CD14-positive monocyte (primary cell): ENCODE measurements around the gene SRPK1. TPM values are rescaled to one million over a fixed set of nuclear protein-coding genes. Genes with fewer than 3 reads are reported as not detected.

Experiments used
- DNase-seq, 3 donors: peaks; one replicate each; pipeline ENCODE4 v3.0.0-alpha.2; 2011 to 2022
- H2AFZ ChIP-seq: 2 replicates; pipeline ENCODE4 v1.6.0; 2012; ENCODE audit warnings: mild to moderate bottlenecking, low read depth, low read length, inconsistent platforms; ENCODE audit not compliant: insufficient read depth, poor library complexity, severe bottlenecking
- H3K27ac ChIP-seq, 2 donors: 1 replicate in 1 of 2; 2 replicates in 1 of 2; pipeline ENCODE4 v1.5.1; 2012 to 2013; ENCODE audit warnings: low read length in 2 of 2, control low read depth in 1 of 2, inconsistent platforms in 1 of 2, low read depth in 1 of 2, mild to moderate bottlenecking in 1 of 2
- H3K27me3 ChIP-seq, 2 donors: one replicate each; pipeline versions ENCODE4 v1.6.0 to v1.6.1; 2011 to 2013; ENCODE audit warnings: low read length in 2 of 2; ENCODE audit not compliant: control insufficient read depth in 2 of 2, insufficient read depth in 2 of 2
- H3K36me3 ChIP-seq, 2 donors: replicated peaks in 1 of 2; 1 replicate in 1 of 2; 2 replicates in 1 of 2; pipeline versions ENCODE4 v1.5.1 to v1.6.1; 2012 to 2013; ENCODE audit warnings: low read length in 2 of 2, control low read depth in 1 of 2, inconsistent platforms in 1 of 2, mild to moderate bottlenecking in 1 of 2; ENCODE audit not compliant: insufficient read depth in 2 of 2, control insufficient read depth in 1 of 2
- H3K4me1 ChIP-seq, 2 donors: 1 replicate in 1 of 2; 2 replicates in 1 of 2; pipeline versions ENCODE4 v1.5.1 to v1.6.1; 2012 to 2013; ENCODE audit warnings: low read length in 2 of 2, control low read depth in 1 of 2, inconsistent platforms in 1 of 2, mild to moderate bottlenecking in 1 of 2, moderate library complexity in 1 of 2; ENCODE audit not compliant: insufficient read depth in 2 of 2, control insufficient read depth in 1 of 2
- H3K4me2 ChIP-seq: replicated peaks from 2 replicates; pipeline ENCODE3; 2012; ENCODE audit warnings: low read length, moderate library complexity, mild to moderate bottlenecking; ENCODE audit not compliant: poor library complexity, severe bottlenecking; ENCODE audit errors: extremely low read depth
- H3K4me3 ChIP-seq, 3 experiments: fragments of 200-600 bp in 1 of 3; sonication (generic) in 1 of 3; replicated peaks in 1 of 3; 1 replicate in 2 of 3; 2 replicates in 1 of 3; pipeline ENCODE4 v1.5.1; 2011 to 2013; ENCODE audit warnings: low read length in 3 of 3, mild to moderate bottlenecking in 3 of 3, control low read depth in 2 of 3, low read depth in 2 of 3, inconsistent platforms in 1 of 3, moderate library complexity in 1 of 3
- H3K79me2 ChIP-seq: 2 replicates; pipeline ENCODE4 v1.6.0; 2012; ENCODE audit warnings: mild to moderate bottlenecking, control low read depth, inconsistent platforms, low read length, moderate library complexity; ENCODE audit not compliant: insufficient read depth
- H3K9ac ChIP-seq: 2 replicates; pipeline ENCODE4 v1.6.0; 2017; ENCODE audit warnings: low read length, mild to moderate bottlenecking; ENCODE audit not compliant: insufficient read depth, poor library complexity, severe bottlenecking
- H3K9me3 ChIP-seq, 2 donors: replicated peaks in 1 of 2; 1 replicate in 1 of 2; 2 replicates in 1 of 2; pipeline versions ENCODE4 v1.5.1 to v1.6.1; 2012 to 2013; ENCODE audit warnings: low read length in 2 of 2, control low read depth in 1 of 2; ENCODE audit not compliant: control insufficient read depth in 1 of 2, insufficient read depth in 1 of 2
- H4K20me1 ChIP-seq: 2 replicates; pipeline ENCODE4 v1.6.0; 2012; ENCODE audit warnings: mild to moderate bottlenecking, low read length, control low read depth, moderate library complexity; ENCODE audit not compliant: insufficient read depth
- H3K27ac Mint-ChIP-seq, 7 donors: one replicate each; pipeline ENCODE4 v1.8.0; 2020; ENCODE audit warnings: mild to moderate bottlenecking in 7 of 7, mixed read lengths in 7 of 7, moderate library complexity in 6 of 7, inconsistent platforms in 2 of 7
- H3K27me3 Mint-ChIP-seq, 3 donors: one replicate each; pipeline ENCODE4 v1.8.0; 2021 to 2022; ENCODE audit warnings: low read depth in 3 of 3, mild to moderate bottlenecking in 3 of 3, mixed read lengths in 3 of 3, moderate library complexity in 3 of 3, inconsistent platforms in 1 of 3
- H3K36me3 Mint-ChIP-seq, 2 donors: one replicate each; pipeline ENCODE4 v1.8.0; 2020; ENCODE audit warnings: mixed read lengths in 2 of 2, inconsistent platforms in 1 of 2, mild to moderate bottlenecking in 1 of 2
- H3K4me1 Mint-ChIP-seq: one replicate; pipeline ENCODE4 v1.8.0; 2020; ENCODE audit warnings: mild to moderate bottlenecking, mixed read lengths
- H3K4me3 Mint-ChIP-seq, 2 donors: one replicate each; pipeline ENCODE4 v1.8.0; 2020; ENCODE audit warnings: mild to moderate bottlenecking in 2 of 2, mixed read lengths in 2 of 2, moderate library complexity in 1 of 2
- H3K9me3 Mint-ChIP-seq, 7 donors: one replicate each; pipeline ENCODE4 v1.8.0; 2020 to 2022; ENCODE audit warnings: mixed read lengths in 7 of 7, mild to moderate bottlenecking in 6 of 7, moderate library complexity in 6 of 7, inconsistent platforms in 2 of 7
- CTCF ChIP-seq: fragments of 200-600 bp; IDR thresholded peaks from one replicate; pipeline ENCODE4 v1.8.0; 2022; ENCODE audit warnings: antibody characterized with exemption, mild to moderate bottlenecking
- WGBS: methylation state at CpG from one replicate; pipeline ENCODE4 v1.1.5; 2013; ENCODE audit warnings: missing lambda C conversion rate; ENCODE audit not compliant: insufficient coverage; 5-methylcytosine and 5-hydroxymethylcytosine counted together
- intact Hi-C, 2 donors: fragments of 100-400 bp; cut with micrococcal nuclease; formaldehyde crosslinking; loops; one replicate each; pipeline versions ENCODE4 v1.15.0 to v1.15.1; 2023
- polyA plus RNA-seq, 3 donors: library from polyadenylated mRNA; depleted of rRNA in 1 of 3; unstranded in 2 of 3; stranded (reverse) in 1 of 3; fragments of 300-500 nt in 2 of 3; fragments of >200 nt in 1 of 3; fragmentation: Illumina TruSeq in 2 of 3; gene quantifications; 1 replicate in 2 of 3; 2 replicates in 1 of 3; pipeline ENCODE4 v1.2.3, GENCODE V29; 2012 to 2021

SRPK1 gene
- polyA plus RNA-seq, 3 donors = 7.2 to 24.8 (median 20.5) TPM

DNA sequence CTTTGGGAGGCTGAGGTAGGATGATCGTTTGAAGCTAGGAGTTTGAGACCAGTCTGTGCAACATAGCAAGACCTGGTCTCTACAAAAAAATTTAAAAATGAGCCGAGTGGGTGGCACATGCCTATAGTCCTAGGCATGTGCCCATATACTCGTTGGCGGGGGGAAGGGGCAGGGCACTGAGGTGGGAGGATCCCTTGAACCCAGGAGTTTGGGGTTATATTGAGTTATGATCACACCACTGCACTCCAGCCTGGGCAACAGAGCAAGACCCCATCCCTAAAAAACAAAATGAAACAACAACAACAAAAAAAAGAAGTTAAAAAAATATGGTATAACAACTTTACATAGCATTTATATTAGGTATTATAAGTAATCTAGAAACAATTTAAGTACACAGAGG, 67.9 kb downstream of the SRPK1 start:
- WGBS = 100% methylated on average over 4 of the region's 4 CpGs
- no peaks in the 10 kb centered on the region for H3K27me3 Mint-ChIP-seq
- Histone ChIP-seq H3K4me3 (no peak overlapping the region), H3K9ac (no peak overlapping the region), H3K4me1 (peaks cover 31% of the 10 kb centered on the region in 2 donors), H3K36me3 (peaks cover 26 to 70% of the 10 kb centered on the region in 2 donors), H3K27ac (no peak overlapping the region), H4K20me1 (no peaks in the 10 kb centered on the region), H3K79me2 (no peaks in the 10 kb centered on the region), H3K4me2 (no peak overlapping the region), H3K9me3 (peaks cover 0 to 5% of the 10 kb centered on the region in 2 donors), H2AFZ (no peak overlapping the region), H3K27me3 (no peaks in the 10 kb centered on the region)
- H3K36me3 Mint-ChIP-seq = peaks cover 60 to 72% of the 10 kb centered on the region in 2 donors
- no peak overlapping the region for H3K4me3 Mint-ChIP-seq
- H3K4me1 Mint-ChIP-seq = peaks cover 40% of the 10 kb centered on the region
- peak overlapping the region in 2 of 7 donors; percentile 34 to 68 for H3K27ac Mint-ChIP-seq
- TF ChIP-seq CTCF = no peak
- DNase-seq = no peak
- H3K9me3 Mint-ChIP-seq = peaks cover 0 to 6% (median 3%) of the 10 kb centered on the region in 7 donors
- intact Hi-C loops = no loop called here

DNA sequence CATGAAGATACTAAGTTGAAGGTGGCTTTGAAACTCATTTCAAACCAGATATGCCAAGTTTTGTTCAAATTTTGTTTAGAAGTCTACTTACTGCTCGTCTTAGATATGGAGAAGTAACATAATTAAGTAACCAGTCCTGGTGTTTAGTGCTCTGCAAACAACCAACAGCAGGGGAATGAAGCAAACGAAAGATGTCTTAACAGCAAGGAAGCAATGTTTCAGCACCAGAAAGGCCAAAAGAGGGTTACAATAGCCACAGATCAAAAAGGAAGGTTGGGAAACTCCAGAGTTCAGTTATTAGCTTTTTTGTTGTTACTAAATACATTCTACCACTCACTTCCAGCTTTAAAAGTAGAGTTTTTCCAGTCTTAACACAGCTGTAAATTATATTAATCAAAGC, 70.7 kb downstream of the SRPK1 start:
- WGBS = no CpG with 5 or more reads among the region's 2 CpGs
- Histone ChIP-seq H3K9ac (no peak overlapping the region), H3K27me3 (no peaks in the 10 kb centered on the region), H3K36me3 (peaks cover 13 to 63% of the 10 kb centered on the region in 2 donors), H3K4me3 (peak overlapping the region in 1 of 3 experiments; percentile 39), H2AFZ (no peak overlapping the region), H3K27ac (peak overlapping the region in 1 of 2 donors; percentile 74), H3K4me1 (peaks cover 35 to 38% of the 10 kb centered on the region in 2 donors), H3K4me2 (peak overlapping the region; percentile 49), H3K9me3 (peaks cover 0 to 5% of the 10 kb centered on the region in 2 donors), H3K79me2 (peaks cover 4% of the 10 kb centered on the region), H4K20me1 (no peaks in the 10 kb centered on the region)
- TF ChIP-seq CTCF = no peak
- Mint-ChIP-seq H3K4me1 (peaks cover 52% of the 10 kb centered on the region), H3K27ac (peak overlapping the region; percentile 30 to 88 (median 70)), H3K27me3 (no peaks in the 10 kb centered on the region), H3K36me3 (peaks cover 59 to 62% of the 10 kb centered on the region in 2 donors), H3K4me3 (peak overlapping the region in 1 of 2 donors; percentile 75), H3K9me3 (peaks cover 0 to 6% (median 3%) of the 10 kb centered on the region in 7 donors)
- peak; percentile 28 to 52 (median 42) for DNase-seq
- intact Hi-C loops = no loop called here
